Transverse colon (tissue), 4 donors: ENCODE measurements around the gene PDZD8. TPM values are rescaled to one million over a fixed set of nuclear protein-coding genes. Genes with fewer than 3 reads are reported as not detected.
A peak's percentile ranks its signal among the peaks of the same experiment; 100 is the strongest.

ENCODE experiments used
- DNase-seq: peaks from one replicate; pipeline ENCODE4 v3.0.0-alpha.2; 2019
- H3K27ac ChIP-seq, 4 donors: fragments of 200-600 bp; sonication (generic); 2 replicates each; pipeline ENCODE4 v1.5.1; 2016 to 2018; ENCODE audit warnings: inconsistent platforms in 4 of 4
- H3K27me3 ChIP-seq: fragments of 200-600 bp; sonication (generic); 2 replicates; pipeline ENCODE4 v1.5.1; 2017; ENCODE audit warnings: inconsistent platforms
- H3K36me3 ChIP-seq, 4 donors: fragments of 200-600 bp; sonication (generic); 2 replicates each; pipeline ENCODE4 v1.5.1; 2017 to 2019; ENCODE audit warnings: inconsistent platforms in 4 of 4
- H3K4me1 ChIP-seq, 4 donors: fragments of 200-600 bp; sonication (generic); 2 replicates each; pipeline ENCODE4 v1.5.1; 2017 to 2020; ENCODE audit warnings: inconsistent platforms in 4 of 4
- H3K4me3 ChIP-seq, 4 donors: fragments of 200-600 bp; sonication (generic); 1 replicate in 1 of 4; 2 replicates in 3 of 4; pipeline versions ENCODE4 v1.5.1 to v1.6.1; 2017 to 2019; ENCODE audit warnings: inconsistent platforms in 4 of 4
- H3K9me3 ChIP-seq, 2 donors: fragments of 200-600 bp; sonication (generic); 2 replicates each; pipeline ENCODE4 v1.5.1; 2017 to 2019; ENCODE audit warnings: inconsistent platforms in 2 of 2
- CTCF ChIP-seq, 5 experiments: fragments of 200-600 bp in 3 of 5; fragments of 450-650 bp in 2 of 5; sonication (generic) in 3 of 5; IDR thresholded peaks; 1 replicate in 2 of 5; 2 replicates in 3 of 5; pipeline ENCODE4 v1.5.1; 2016 to 2017; ENCODE audit warnings: antibody characterized with exemption in 5 of 5, inconsistent platforms in 3 of 5, mild to moderate bottlenecking in 2 of 5, moderate library complexity in 1 of 5
- EP300 ChIP-seq: sonication (generic); formaldehyde crosslinking; IDR thresholded peaks from one replicate; pipeline ENCODE4 v1.6.1; 2017; ENCODE audit warnings: antibody characterized with exemption, low read depth
- POLR2A ChIP-seq: fragments of 450-650 bp; IDR thresholded peaks from one replicate; pipeline ENCODE4 v1.6.1; 2016; ENCODE audit warnings: antibody characterized with exemption, mild to moderate bottlenecking, moderate library complexity
- POLR2AphosphoS5 ChIP-seq, 3 donors: sonication (generic); formaldehyde crosslinking; IDR thresholded peaks; one replicate each; pipeline ENCODE4 v1.6.1; 2016; ENCODE audit warnings: antibody characterized with exemption in 3 of 3
- WGBS, 2 donors: methylation state at CpG; one replicate each; pipeline ENCODE4 v1.1.5; 2018; ENCODE audit warnings: low coverage in 1 of 2; 5-methylcytosine and 5-hydroxymethylcytosine counted together
- in situ Hi-C, 4 donors: fragments of 200-750 bp; cut with MboI; loops; one replicate each; pipeline versions ENCODE4 v1.15.0 to v1.15.1; 2017; ENCODE audit warnings: low sequenced_read_pairs in 3 of 4, low pct_ligation_motif_present in 1 of 4, low pct_unique_long_range_greater_than_20kb in 1 of 4
- intact Hi-C: fragments of 100-400 bp; cut with DNase I; formaldehyde crosslinking; loops from one replicate; pipeline ENCODE4 v1.15.1; 2023; ENCODE audit warnings: low total_unique reads
- total RNA-seq, 4 donors: library from RNA; depleted of rRNA; stranded (reverse); fragments of >200 nt; gene quantifications; one replicate each; pipeline ENCODE4 v1.1.0, GENCODE V29; 2016

The PDZD8 gene
- total RNA-seq, 4 donors from 2014 or later, result 36.7 to 48.6 (median 40.9) TPM

DNA sequence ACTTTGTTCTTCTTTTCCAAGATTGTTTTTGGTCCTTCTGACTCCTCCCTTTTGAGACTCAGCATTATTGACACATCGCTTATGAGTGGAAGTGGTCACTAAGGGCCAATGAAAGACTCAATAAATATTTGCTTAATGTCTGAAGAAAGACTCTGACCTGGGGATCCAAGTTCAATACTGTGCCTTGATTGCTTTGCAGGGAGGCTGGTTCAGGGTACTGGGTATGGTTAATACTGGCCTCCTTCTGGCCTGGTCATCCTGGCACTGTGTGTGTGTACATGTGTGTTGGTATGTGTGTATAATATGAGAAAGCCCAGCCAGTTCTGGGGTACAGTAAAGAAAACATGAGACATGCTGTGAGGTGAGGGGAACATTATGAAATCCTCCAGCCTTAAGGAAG is 7.6 kb upstream of the PDZD8 start:
- H3K27ac ChIP-seq, result no peak overlapping the region
- no peaks in the 10 kb centered on the region for H3K9me3 ChIP-seq
- no peaks in the 10 kb centered on the region for H3K36me3 ChIP-seq
- DNase-seq, result no peak
- H3K27me3 ChIP-seq, result peaks cover 6% of the 10 kb centered on the region
- TF ChIP-seq POLR2AphosphoS5 (IDR thresholded peaks at IDR 0.05) (no peak), EP300 (no peak), POLR2A (no peak), CTCF (IDR thresholded peaks at IDR 0.05) (no peak)
- intact Hi-C loops (no loop called here), in situ Hi-C loops (no loop called here)
- 29 to 94% methylated on average over 1 of the region's 1 CpG for WGBS, 2 donors
- H3K4me3 ChIP-seq, result no peak overlapping the region
- H3K4me1 ChIP-seq, result no peaks in the 10 kb centered on the region

- Histone ChIP-seq H3K4me3 (peak overlapping the region; percentile 86 to 94 (median 91)), H3K27ac (peak overlapping the region; percentile 98 to 99 (median 98)), H3K36me3 (no peaks in the 10 kb centered on the region), H3K27me3 (no peaks in the 10 kb centered on the region), H3K9me3 (no peaks in the 10 kb centered on the region), H3K4me1 (peaks cover 5 to 43% (median 24%) of the 10 kb centered on the region in 4 donors)
- in situ Hi-C loops, result no loop called here
- TF ChIP-seq POLR2A (no peak), CTCF (IDR thresholded peaks at IDR 0.05) (no peak), EP300 (no peak), POLR2AphosphoS5 (IDR thresholded peaks at IDR 0.05) (no peak)
- 1% methylated on average over 72 of the region's 92 CpGs; no CpG with 5 or more reads in 1 of the 2 donors for WGBS, 2 donors
- peak; percentile 39 for DNase-seq
- intact Hi-C loops, result no loop called here
These were observed 507 bp downstream of the PDZD8 start for GRCh38 chr10:117374506-117375359.

GRCh38 chr10:117373823-117374505 is 1.3 kb downstream of the PDZD8 start:
- peak overlapping the region; percentile 86 to 94 (median 91) for H3K4me3 ChIP-seq
- H3K9me3 ChIP-seq, result no peaks in the 10 kb centered on the region
- 0% methylated on average over 31 of the region's 31 CpGs; no CpG with 5 or more reads in 1 of the 2 donors for WGBS, 2 donors
- H3K36me3 ChIP-seq, result no peaks in the 10 kb centered on the region
- peaks cover 5 to 50% (median 30%) of the 10 kb centered on the region in 4 donors for H3K4me1 ChIP-seq
- no peaks in the 10 kb centered on the region for H3K27me3 ChIP-seq
- intact Hi-C loops, result no loop called here
- H3K27ac ChIP-seq, result peak overlapping the region; percentile 98 to 99 (median 98)
- no peak for TF ChIP-seq EP300
- no peak for TF ChIP-seq CTCF (IDR thresholded peaks at IDR 0.05)
- peak; percentile 52 for TF ChIP-seq POLR2A
- TF ChIP-seq POLR2AphosphoS5 (IDR thresholded peaks at IDR 0.05), result peak in 2 of 3 donors; percentile 25 to 35
- peak; percentile 59 for DNase-seq
- in situ Hi-C loops, result no loop called here

GRCh38 chr10:117370205-117370604 is 5.0 kb downstream of the PDZD8 start:
- no peaks in the 10 kb centered on the region for H3K9me3 ChIP-seq
- in situ Hi-C loops (no loop called here), intact Hi-C loops (no loop called here)
- WGBS, 2 donors, result 26 to 48% methylated on average over 3 to 5 of the region's 5 CpGs
- H3K4me3 ChIP-seq, result peak overlapping the region in 1 of 4 donors; percentile 8
- H3K36me3 ChIP-seq, result no peaks in the 10 kb centered on the region
- peak overlapping the region; percentile 43 to 98 (median 52) for H3K27ac ChIP-seq
- DNase-seq, result no peak
- no peak for TF ChIP-seq EP300
- no peak for TF ChIP-seq POLR2A
- TF ChIP-seq CTCF (IDR thresholded peaks at IDR 0.05), result no peak
- no peak for TF ChIP-seq POLR2AphosphoS5 (IDR thresholded peaks at IDR 0.05)
- H3K27me3 ChIP-seq, result no peaks in the 10 kb centered on the region
- H3K4me1 ChIP-seq, result peaks cover 13 to 81% (median 56%) of the 10 kb centered on the region in 4 donors
